Panc1 (cell line): ENCODE data around the gene WDR20. TPM values are rescaled to one million over a fixed set of nuclear protein-coding genes. Genes with fewer than 3 reads are reported as not detected.

Source experiments
- ATAC-seq: fragments of 200-7000 bp; cut with Tn5 transposase; 2 replicates; pipeline ENCODE4 v1.9.1; 2020; ENCODE audit warnings: mild to moderate bottlenecking, moderate library complexity
- BruUV-seq: library from RNA; stranded (reverse); fragments of 400-500 nt; replicated peaks from 2 replicates; lab custom pipeline; 2021; lab: Mats Ljungman, UMichigan
- CTCF ChIA-PET: fragments of 300-600 bp; sonication (Branson Sonifier 250); formaldehyde crosslinking; loops from one replicate; lab custom pipeline; 2022; ENCODE audit warnings: antibody characterized with exemption; lab: Charles Lee
- POLR2A ChIA-PET: fragments of 300-600 bp; sonication (Branson Sonifier 250); formaldehyde crosslinking; loops from one replicate; lab custom pipeline; 2022; ENCODE audit warnings: antibody characterized with exemption; lab: Charles Lee
- DNase-seq: peaks from one replicate; pipeline ENCODE4 v3.0.0-alpha.2; 2010; ENCODE audit warnings: low read depth, low spot score
- H3K27ac ChIP-seq: 2 replicates; pipeline ENCODE4 v1.5.1; 2011; ENCODE audit warnings: mild to moderate bottlenecking, low read length, inconsistent platforms
- H3K27me3 ChIP-seq: fragments of 200-500 bp; sonication (Bioruptor generic); 2 replicates; pipeline ENCODE4 v1.6.0; 2014; ENCODE audit warnings: low read length, inconsistent platforms; ENCODE audit not compliant: control insufficient read depth, insufficient read depth
- H3K36me3 ChIP-seq: fragments of 200-500 bp; sonication (Bioruptor generic); 2 replicates; pipeline ENCODE4 v1.5.1; 2014; ENCODE audit warnings: inconsistent platforms, mild to moderate bottlenecking, low read length, moderate library complexity; ENCODE audit not compliant: control insufficient read depth, insufficient read depth
- H3K4me1 ChIP-seq: 2 replicates; pipeline ENCODE4 v1.5.1; 2011; ENCODE audit warnings: inconsistent platforms, mild to moderate bottlenecking, low read length, moderate library complexity; ENCODE audit not compliant: control insufficient read depth, insufficient read depth
- H3K4me3 ChIP-seq, 2 experiments: 2 replicates each; pipeline ENCODE4 v1.5.1; 2011 to 2012; ENCODE audit warnings: low read depth in 2 of 2, low read length in 2 of 2, mild to moderate bottlenecking in 2 of 2, inconsistent platforms in 1 of 2, moderate library complexity in 1 of 2
- H3K9me3 ChIP-seq: fragments of 200-500 bp; sonication (Bioruptor generic); 2 replicates; pipeline ENCODE4 v1.5.1; 2014; ENCODE audit warnings: low read depth, mild to moderate bottlenecking, inconsistent platforms, low read length, moderate library complexity; ENCODE audit not compliant: control insufficient read depth, insufficient read depth
- POLR2AphosphoS5 ChIP-seq: IDR thresholded peaks from 2 replicates; pipeline ENCODE4 v1.6.1; 2012; ENCODE audit warnings: mild to moderate bottlenecking, low read depth, low read length, moderate library complexity
- SIN3A ChIP-seq: IDR thresholded peaks from 2 replicates; pipeline ENCODE4 v1.6.1; 2012; ENCODE audit warnings: low read depth, mild to moderate bottlenecking, low read length, moderate library complexity, borderline replicate concordance; ENCODE audit not compliant: insufficient read depth
- TCF7L2 ChIP-seq: IDR thresholded peaks from 2 replicates; pipeline ENCODE4 v1.6.1; 2011; ENCODE audit warnings: mild to moderate bottlenecking, low read depth, low read length, inconsistent platforms
- in situ Hi-C: cut with HindIII; loops from 2 replicates; pipeline ENCODE4 v1.10.0; 2016; ENCODE audit warnings: low sequenced_read_pairs, low pct_unique_long_range_greater_than_20kb
- intact Hi-C: fragments of 100-400 bp; cut with micrococcal nuclease; formaldehyde crosslinking; loops from one replicate; pipeline ENCODE4 v1.10.0; 2022; ENCODE audit not compliant: unreplicated experiment
- total RNA-seq: library from RNA; stranded (reverse); gene quantifications from one replicate; pipeline ENCODE4 v1.2.1, GENCODE V29; 2021; ENCODE audit not compliant: unreplicated experiment
- TF ChIP-seq, protein P1 (sequence below): fragments of 450-650 bp; IDR thresholded peaks from 2 replicates; pipeline ENCODE4 v1.5.1; 2017; ENCODE audit warnings: mild to moderate bottlenecking
- TF ChIP-seq, protein P2 (sequence below), 2 experiments: IDR thresholded peaks; 2 replicates each; pipeline ENCODE4 v1.6.1; 2011 to 2012; ENCODE audit warnings: low read depth in 2 of 2, control low read depth in 1 of 2, low read length in 1 of 2, mild to moderate bottlenecking in 1 of 2, moderate library complexity in 1 of 2; ENCODE audit not compliant: insufficient read depth in 1 of 2

The WDR20 gene
- total RNA-seq, 1 experiment from 2014 or later = 20.2 TPM

DNA sequence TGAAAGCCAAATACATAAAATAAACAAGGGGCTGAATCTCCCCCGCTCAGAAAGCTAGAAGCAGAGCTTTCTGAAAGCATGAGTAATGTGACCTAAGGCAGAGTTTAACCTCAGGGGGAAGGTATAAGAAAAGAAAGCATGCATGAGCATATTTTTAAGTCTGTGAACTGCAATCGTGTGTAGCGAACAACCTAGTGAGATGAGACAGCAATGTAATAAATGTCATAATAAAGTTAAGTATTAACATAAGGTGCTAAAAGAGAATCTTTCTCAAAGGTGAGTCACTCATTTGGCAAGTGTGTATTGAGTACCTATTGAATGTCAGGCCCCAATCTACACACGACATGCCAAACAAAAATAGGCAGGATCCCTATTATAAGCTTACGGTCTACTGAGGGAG is 14.2 kb upstream of the WDR20 start:
- BruUV-seq = no TSS peak
- Histone ChIP-seq H3K36me3 (no peaks in the 10 kb centered on the region; the same call in 1 of the 2 replicates), H3K27me3 (no peaks in the 10 kb centered on the region), H3K27ac (no peak overlapping the region), H3K4me3 (no peak overlapping the region), H3K9me3 (no peaks in the 10 kb centered on the region), H3K4me1 (peaks cover 7% of the 10 kb centered on the region)
- POLR2A ChIA-PET = no interaction called here
- in situ Hi-C loops = no loop called here
- no peak for TF ChIP-seq POLR2AphosphoS5
- TF ChIP-seq TCF7L2 = no peak
- TF ChIP-seq, protein P1, sequence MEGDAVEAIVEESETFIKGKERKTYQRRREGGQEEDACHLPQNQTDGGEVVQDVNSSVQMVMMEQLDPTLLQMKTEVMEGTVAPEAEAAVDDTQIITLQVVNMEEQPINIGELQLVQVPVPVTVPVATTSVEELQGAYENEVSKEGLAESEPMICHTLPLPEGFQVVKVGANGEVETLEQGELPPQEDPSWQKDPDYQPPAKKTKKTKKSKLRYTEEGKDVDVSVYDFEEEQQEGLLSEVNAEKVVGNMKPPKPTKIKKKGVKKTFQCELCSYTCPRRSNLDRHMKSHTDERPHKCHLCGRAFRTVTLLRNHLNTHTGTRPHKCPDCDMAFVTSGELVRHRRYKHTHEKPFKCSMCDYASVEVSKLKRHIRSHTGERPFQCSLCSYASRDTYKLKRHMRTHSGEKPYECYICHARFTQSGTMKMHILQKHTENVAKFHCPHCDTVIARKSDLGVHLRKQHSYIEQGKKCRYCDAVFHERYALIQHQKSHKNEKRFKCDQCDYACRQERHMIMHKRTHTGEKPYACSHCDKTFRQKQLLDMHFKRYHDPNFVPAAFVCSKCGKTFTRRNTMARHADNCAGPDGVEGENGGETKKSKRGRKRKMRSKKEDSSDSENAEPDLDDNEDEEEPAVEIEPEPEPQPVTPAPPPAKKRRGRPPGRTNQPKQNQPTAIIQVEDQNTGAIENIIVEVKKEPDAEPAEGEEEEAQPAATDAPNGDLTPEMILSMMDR = no peak
- TF ChIP-seq, protein P2, sequence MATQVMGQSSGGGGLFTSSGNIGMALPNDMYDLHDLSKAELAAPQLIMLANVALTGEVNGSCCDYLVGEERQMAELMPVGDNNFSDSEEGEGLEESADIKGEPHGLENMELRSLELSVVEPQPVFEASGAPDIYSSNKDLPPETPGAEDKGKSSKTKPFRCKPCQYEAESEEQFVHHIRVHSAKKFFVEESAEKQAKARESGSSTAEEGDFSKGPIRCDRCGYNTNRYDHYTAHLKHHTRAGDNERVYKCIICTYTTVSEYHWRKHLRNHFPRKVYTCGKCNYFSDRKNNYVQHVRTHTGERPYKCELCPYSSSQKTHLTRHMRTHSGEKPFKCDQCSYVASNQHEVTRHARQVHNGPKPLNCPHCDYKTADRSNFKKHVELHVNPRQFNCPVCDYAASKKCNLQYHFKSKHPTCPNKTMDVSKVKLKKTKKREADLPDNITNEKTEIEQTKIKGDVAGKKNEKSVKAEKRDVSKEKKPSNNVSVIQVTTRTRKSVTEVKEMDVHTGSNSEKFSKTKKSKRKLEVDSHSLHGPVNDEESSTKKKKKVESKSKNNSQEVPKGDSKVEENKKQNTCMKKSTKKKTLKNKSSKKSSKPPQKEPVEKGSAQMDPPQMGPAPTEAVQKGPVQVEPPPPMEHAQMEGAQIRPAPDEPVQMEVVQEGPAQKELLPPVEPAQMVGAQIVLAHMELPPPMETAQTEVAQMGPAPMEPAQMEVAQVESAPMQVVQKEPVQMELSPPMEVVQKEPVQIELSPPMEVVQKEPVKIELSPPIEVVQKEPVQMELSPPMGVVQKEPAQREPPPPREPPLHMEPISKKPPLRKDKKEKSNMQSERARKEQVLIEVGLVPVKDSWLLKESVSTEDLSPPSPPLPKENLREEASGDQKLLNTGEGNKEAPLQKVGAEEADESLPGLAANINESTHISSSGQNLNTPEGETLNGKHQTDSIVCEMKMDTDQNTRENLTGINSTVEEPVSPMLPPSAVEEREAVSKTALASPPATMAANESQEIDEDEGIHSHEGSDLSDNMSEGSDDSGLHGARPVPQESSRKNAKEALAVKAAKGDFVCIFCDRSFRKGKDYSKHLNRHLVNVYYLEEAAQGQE (IDR thresholded peaks at IDR 0.05; ENCODE audit: insufficient read depth in 1 of 2, low read depth in 2 of 2, low read length in 1 of 2) = no peak
- no peak for TF ChIP-seq SIN3A
- CTCF ChIA-PET = interaction anchor here (0.7 kb wide), 1 partner anchor 62 kb away, joined by 4 read pairs; no protein-coding TSS in a partner anchor
- DNase-seq (no peak), ATAC-seq (peak; percentile 63)
- intact Hi-C loops = no loop called here

DNA sequence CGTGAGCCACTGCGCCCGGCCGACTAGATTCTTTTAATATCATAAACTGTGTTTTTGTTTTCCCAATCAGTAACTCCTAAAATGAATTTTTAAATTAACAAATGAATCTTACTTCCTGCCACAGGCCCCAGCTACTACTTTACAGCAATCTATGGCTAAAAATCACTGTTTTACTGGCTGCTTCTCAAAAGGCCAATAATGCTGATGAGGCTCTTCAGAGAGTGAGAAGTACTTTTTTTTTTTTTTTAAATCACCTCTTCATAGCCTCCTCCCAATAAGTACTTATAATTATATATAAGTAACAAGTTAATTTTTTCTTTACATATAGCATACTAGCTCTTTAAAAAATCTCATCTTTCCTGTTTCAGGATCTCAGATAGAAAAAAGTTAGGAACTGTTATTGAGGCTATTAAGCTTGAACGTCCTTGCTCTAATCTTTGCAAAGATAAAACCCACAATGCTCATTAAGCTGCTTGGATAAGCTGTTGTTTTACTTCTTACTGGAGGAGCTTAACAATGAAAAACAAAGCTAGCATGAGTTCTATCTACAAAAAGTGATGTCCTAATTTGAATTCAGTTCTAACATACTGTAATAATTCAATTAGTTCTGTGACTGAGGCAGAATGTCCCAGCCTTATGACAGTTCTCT is 12.8 kb upstream of the WDR20 start:
- TF ChIP-seq, protein P1 = no peak
- TF ChIP-seq POLR2AphosphoS5 (no peak), TCF7L2 (no peak), SIN3A (no peak)
- TF ChIP-seq, protein P2 (IDR thresholded peaks at IDR 0.05; ENCODE audit: insufficient read depth in 1 of 2, low read depth in 2 of 2, low read length in 1 of 2) = no peak
- ATAC-seq (no peak), DNase-seq (no peak)
- no peak overlapping the region for H3K27ac ChIP-seq
- no peaks in the 10 kb centered on the region for H3K9me3 ChIP-seq
- in situ Hi-C loops (no loop called here), intact Hi-C loops (no loop called here)
- ChIA-PET CTCF (no interaction called here), POLR2A (interaction anchor here (0.6 kb wide), 1 partner anchor 21 kb away, joined by 4 read pairs; no protein-coding TSS in a partner anchor)
- no peaks in the 10 kb centered on the region; the same call in 1 of the 2 replicates for H3K36me3 ChIP-seq
- H3K4me3 ChIP-seq = no peak overlapping the region
- H3K4me1 ChIP-seq = peaks cover 7% of the 10 kb centered on the region
- H3K27me3 ChIP-seq = no peaks in the 10 kb centered on the region
- no TSS peak for BruUV-seq
